PFSK-1 (cell line): ENCODE results near the gene SMIM45.

Source experiments
- POLR2AphosphoS5 ChIP-seq: IDR thresholded peaks from 2 replicates; pipeline ENCODE4 v1.6.1; 2012; ENCODE audit warnings: low read depth, mild to moderate bottlenecking, control low read depth, low read length, moderate library complexity
- TAF1 ChIP-seq: IDR thresholded peaks from 2 replicates; pipeline ENCODE4 v1.6.1; 2012; ENCODE audit warnings: low read length, control low read depth, borderline replicate concordance; ENCODE audit not compliant: insufficient read depth
- TF ChIP-seq, protein P1 (sequence below), 2 experiments: IDR thresholded peaks; 2 replicates each; pipeline versions ENCODE4 v1.6.1 to v1.8.0; 2011 to 2012; ENCODE audit warnings: low read depth in 2 of 2, low read length in 2 of 2, control low read depth in 1 of 2, inconsistent platforms in 1 of 2, mild to moderate bottlenecking in 1 of 2, moderate library complexity in 1 of 2; ENCODE audit not compliant: insufficient read depth in 1 of 2

- TF ChIP-seq, protein P1, sequence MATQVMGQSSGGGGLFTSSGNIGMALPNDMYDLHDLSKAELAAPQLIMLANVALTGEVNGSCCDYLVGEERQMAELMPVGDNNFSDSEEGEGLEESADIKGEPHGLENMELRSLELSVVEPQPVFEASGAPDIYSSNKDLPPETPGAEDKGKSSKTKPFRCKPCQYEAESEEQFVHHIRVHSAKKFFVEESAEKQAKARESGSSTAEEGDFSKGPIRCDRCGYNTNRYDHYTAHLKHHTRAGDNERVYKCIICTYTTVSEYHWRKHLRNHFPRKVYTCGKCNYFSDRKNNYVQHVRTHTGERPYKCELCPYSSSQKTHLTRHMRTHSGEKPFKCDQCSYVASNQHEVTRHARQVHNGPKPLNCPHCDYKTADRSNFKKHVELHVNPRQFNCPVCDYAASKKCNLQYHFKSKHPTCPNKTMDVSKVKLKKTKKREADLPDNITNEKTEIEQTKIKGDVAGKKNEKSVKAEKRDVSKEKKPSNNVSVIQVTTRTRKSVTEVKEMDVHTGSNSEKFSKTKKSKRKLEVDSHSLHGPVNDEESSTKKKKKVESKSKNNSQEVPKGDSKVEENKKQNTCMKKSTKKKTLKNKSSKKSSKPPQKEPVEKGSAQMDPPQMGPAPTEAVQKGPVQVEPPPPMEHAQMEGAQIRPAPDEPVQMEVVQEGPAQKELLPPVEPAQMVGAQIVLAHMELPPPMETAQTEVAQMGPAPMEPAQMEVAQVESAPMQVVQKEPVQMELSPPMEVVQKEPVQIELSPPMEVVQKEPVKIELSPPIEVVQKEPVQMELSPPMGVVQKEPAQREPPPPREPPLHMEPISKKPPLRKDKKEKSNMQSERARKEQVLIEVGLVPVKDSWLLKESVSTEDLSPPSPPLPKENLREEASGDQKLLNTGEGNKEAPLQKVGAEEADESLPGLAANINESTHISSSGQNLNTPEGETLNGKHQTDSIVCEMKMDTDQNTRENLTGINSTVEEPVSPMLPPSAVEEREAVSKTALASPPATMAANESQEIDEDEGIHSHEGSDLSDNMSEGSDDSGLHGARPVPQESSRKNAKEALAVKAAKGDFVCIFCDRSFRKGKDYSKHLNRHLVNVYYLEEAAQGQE (IDR thresholded peaks at IDR 0.05; ENCODE audit: insufficient read depth in 1 of 2, low read depth in 2 of 2, low read length in 2 of 2), result no peak
- TF ChIP-seq POLR2AphosphoS5 (no peak), TAF1 (no peak)
Observed at GRCh38 chr22:41928593-41929417, 23.1 kb upstream of the SMIM45 start.
